Measurements from ENCODE around the gene MPEG1.

MPEG1 gene

DNA sequence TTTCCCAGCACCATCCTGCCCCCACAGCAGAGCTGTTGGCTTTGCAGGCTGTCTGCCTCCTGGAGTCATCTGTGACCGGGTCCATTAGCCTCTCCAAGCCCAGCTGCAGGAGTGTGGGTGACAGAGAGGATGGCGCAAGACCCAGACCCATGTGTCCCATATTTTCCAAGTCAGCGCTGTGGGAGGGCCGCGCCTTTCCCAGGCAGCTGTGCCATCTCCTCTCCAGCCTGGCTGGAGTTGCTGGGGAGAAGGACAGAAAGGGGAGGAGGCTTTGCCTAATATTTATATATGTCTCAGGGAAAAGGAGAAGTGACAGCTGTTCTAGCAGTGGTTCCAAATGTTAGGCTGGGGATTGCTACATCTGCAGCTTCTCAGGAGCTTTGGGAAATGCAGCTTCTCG lies 25.1 kb downstream of the MPEG1 start:
- no peak for DNase-seq (ENCODE audit: low read depth, low spot score)

DNA sequence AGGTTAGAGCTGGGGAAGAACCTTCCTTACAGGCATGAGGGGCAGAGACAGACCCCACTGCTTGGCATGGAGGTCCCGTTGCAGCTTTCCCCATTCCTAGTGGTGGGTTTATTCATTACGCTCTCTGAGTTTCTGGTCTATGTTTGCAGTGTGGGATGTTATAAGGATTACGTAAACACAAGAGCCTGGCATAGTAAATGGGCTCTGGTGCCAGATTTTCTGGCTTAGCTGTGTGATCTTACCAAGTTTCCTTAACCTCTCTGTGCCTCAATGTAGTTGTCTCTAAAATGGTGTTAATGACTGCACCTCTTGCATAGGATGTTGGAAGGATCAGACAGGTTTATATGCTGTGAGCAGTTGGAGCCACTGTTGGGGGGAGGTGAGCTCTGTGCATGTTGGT lies 25.7 kb downstream of the MPEG1 start:
- no peak for DNase-seq (ENCODE audit: low read depth, low spot score)

GRCh38 chr11:59186130-59186594 lies 26.6 kb downstream of the MPEG1 start:
- no peak for DNase-seq (ENCODE audit: low read depth, low spot score)

GRCh38 chr11:59185386-59185945 lies 27.3 kb downstream of the MPEG1 start:
- no peak for DNase-seq (ENCODE audit: low read depth, low spot score)

DNA sequence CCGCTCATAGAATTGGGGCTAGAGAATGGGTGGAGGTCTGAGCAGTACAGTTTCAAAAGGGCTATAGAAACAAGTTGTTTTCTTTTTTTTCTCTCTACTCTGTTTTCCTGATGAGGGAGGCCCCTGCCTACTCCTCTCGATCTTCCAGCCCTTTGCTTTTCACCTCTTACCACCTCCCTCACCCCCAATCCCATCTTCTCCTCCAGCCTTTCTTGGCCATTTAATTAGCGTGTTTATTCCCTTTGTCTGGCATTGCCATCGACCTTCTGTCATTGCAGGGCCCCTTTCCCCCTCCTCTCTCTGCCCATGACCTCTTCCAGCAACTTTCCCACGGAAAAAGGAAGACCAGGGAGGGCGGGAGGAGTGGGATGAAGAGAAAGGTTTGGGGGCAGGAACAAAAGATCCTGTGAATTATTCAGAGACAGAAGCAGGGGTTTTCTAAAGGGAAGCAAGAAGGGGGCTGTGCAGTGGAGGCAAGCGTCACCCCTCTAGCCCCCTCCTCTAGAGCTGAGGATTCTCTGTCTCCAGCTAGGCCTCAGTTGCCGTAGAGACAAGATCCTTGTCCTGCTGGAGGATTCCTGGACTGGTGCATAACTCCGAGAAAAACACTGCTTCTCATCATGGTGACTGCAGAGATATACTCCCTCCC lies 27.9 kb downstream of the MPEG1 start:
- DNase-seq (ENCODE audit: low read depth, low spot score): no peak

GRCh38 chr11:59183771-59184170 lies 29.0 kb downstream of the MPEG1 start:
- DNase-seq (ENCODE audit: low read depth, low spot score): no peak

- no peak for DNase-seq (ENCODE audit: low read depth, low spot score)
Observed at GRCh38 chr11:59182457-59183151, 30.1 kb downstream of the MPEG1 start.

DNA sequence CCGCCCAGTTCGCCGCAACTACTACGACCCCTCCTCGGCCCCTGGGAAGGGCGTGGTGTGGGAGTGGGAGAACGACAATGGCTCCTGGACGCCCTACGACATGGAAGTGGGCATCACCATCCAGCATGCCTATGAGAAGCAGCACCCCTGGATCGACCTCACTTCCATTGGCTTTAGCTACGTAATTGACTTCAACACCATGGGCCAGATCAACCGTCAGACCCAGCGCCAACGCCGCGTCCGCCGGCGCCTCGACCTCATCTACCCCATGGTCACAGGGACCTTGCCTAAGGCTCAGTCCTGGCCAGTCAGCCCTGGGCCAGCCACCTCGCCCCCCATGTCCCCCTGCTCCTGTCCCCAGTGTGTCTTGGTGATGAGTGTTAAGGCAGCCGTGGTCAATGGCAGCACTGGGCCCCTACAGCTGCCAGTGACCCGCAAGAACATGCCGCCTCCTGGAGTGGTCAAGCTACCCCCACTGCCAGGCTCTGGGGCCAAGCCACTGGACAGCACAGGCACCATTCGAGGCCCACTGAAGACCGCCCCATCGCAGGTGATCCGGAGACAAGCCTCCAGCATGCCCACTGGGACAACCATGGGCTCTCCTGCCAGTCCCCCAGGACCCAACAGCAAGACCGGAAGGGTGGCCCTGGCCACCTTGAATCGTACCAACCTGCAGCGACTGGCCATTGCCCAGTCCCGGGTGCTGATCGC lies 30.8 kb downstream of the MPEG1 start:
- no peak for DNase-seq (ENCODE audit: low read depth, low spot score)

- DNase-seq (ENCODE audit: low read depth, low spot score): no peak
Observed at GRCh38 chr11:59180907-59181306, 31.8 kb downstream of the MPEG1 start.

DNA sequence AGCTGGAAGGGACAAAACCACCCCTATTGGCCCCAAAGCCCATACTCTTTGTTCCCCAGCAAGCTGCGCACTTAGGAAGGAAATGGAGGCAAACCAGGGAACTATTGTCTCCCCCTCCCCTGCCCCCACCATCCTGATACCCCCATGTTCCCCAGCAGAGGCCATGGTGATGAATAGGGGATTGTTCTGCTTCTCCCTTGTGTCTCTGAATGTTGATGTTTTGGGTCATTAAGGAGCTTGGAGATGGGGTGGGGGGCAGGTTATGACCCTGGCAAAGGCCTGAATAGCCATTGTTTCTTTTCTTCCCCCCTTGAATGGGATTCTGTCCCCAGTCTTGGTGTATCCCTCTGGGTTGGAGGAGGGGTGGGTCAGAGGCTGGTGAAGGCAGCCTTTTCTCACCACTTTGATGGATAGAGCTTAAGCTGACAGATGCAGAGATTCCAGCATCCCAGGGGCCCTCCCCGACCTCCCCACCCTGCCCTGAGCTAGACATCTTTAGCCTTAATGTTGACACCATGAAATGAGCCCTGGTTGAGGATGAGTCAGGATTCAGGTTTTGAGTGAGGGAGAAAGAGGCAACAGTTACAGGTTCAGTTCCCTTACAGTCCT lies 32.5 kb downstream of the MPEG1 start:
- no peak for DNase-seq (ENCODE audit: low read depth, low spot score)

DNA sequence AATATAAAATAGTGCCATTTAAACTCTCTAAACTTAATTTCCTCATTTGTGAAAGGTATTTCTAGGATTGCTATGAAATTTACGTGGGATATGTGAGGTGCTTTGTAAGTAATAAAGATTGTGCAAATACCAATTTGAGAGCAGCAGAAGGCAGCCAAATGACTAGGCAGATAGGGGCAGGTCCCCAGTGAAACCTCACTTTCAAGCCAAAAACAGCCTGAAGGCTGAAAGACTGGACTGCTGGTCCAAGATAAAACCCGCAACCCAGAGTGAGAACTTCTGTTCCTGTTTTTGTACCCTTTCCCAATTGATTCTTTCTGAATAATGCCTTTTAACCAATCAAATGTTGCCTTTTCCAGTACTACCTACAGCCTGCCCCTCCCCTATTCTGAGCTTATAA lies 33.6 kb downstream of the MPEG1 start:
- DNase-seq (ENCODE audit: low read depth, low spot score): no peak

- DNase-seq (ENCODE audit: low read depth, low spot score): no peak
Observed at GRCh38 chr11:59178402-59178801, 34.3 kb downstream of the MPEG1 start.

- no peak for DNase-seq (ENCODE audit: low read depth, low spot score)
Observed at GRCh38 chr11:59176330-59176729, 36.4 kb downstream of the MPEG1 start.

DNA sequence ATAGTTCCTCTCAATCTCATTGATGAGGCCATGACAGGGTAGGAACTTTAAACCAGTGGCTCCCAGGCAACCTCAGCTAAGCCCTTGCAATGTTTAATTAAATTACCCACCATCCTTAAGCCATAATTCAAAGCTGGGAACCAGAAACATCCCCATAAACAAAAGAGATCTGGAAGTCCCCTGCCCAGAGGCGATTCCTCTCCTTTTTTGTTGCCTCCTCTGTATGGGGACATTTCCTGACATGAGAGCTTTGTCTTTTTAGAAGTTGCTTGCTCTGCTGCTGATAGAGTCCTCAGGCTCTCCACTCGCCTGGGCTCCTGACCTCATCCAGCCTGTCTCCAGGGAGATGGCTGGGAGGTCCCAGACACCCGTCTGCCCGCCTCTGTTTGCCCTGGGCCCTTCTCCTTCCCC lies 37.6 kb downstream of the MPEG1 start:
- DNase-seq (ENCODE audit: low read depth, low spot score): no peak

DNA sequence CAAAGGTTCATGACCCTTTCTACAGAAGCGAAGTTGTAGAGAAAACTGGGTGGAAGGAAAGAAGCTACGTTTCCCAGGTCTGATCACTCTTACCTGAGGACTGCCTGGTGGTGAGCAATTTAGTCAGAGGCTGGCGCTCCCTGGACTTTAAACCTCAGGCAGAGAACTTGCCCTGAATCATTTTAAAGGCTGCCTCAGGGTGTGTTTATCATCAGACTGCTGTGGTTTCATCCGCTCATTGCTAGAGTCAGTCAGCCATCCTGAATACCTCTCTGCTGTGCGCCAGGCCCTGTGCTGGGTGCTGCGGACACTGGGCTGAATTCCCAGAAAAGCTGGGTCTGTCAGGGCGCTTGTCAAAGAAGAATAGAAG lies 38.1 kb downstream of the MPEG1 start:
- DNase-seq (ENCODE audit: low read depth, low spot score): no peak

- DNase-seq (ENCODE audit: low read depth, low spot score): no peak
Observed at GRCh38 chr11:59173964-59174663, 38.6 kb downstream of the MPEG1 start.

DNA sequence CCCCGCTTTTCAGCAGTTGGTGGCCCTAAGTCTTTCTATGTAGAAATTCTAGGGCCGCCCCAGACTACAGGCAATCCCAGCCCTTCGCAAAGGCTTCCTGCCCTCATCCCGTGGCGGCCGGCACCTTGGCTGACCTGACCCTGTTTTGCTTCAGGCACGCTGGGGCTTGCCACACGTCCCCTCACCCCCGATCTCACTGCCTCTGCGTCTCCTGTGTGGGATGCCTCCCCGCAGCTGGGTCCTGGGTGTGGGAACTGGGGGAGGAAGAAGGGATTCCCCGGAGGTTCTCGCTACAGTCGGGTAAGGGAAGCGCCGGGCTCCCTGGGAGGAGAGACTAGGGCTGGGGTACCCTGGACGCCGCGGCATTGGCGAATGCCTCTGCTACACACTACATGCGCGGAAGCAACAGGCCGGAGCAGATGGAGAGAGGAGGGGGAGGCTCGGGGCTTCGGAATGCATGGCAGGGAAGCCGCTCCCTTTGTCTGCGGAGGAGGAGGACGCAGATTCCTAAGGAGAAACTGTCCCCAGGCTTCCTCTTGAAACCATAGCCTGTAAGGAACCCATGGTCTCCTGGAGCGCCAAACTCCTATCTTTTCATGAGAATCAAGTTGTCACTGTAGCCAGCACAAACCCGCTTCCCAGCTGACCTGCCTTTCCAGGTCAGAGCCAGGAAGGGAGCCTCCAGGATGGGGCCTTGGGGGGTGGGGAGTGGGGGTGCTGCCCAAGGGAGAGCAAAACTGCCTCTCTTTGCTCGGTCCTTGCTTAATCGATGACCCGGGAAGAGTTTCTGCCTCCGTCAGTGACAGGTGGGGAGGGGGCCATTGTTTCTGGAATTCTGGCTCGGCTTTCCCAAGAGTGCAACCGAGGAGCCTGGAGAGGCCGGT lies 39.4 kb downstream of the MPEG1 start:
- no peak for DNase-seq (ENCODE audit: low read depth, low spot score)

DNA sequence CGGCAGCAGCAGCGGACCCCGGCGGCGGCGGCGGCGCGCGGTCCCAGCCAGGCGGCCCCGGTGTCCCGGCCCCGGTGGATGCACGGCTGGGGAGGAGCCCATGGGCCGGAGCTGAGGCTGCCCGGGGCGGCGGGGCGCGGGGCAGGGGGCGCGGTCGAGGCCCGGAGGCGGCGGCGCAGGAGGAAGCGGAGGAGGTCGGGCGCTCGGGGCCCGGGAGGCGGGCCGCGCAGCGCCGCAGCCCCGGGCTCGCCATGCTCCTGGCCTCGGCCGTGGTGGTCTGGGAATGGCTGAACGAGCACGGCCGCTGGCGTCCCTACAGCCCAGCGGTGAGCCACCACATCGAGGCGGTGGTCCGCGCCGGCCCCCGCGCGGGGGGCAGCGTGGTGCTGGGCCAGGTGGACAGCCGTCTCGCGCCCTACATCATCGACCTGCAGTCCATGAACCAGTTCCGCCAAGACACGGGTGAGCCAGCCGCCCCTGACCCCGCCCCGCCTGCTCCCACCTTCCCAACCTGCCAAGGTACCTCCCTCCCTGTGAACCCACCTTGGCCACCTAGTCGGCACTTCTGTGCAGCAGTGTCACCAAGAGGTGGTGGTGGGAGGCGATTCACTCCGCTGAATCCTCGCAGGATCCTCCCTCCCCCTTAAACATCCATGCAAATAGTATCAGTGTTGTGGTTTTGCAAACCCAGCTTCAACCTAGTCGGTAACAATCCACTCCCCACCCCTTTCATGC lies 40.2 kb downstream of the MPEG1 start:
- no peak for DNase-seq (ENCODE audit: low read depth, low spot score)

- peak; percentile 68 for DNase-seq (ENCODE audit: low read depth, low spot score)
Observed at GRCh38 chr11:59171508-59172322, 41.0 kb downstream of the MPEG1 start, which contains the start of gene DTX4. Gene DTX4, plus strand, starts transcription at chr11:59172132. Its CDS starts 464 bp downstream, at chr11:59172596.

Data from iPS DF 19.7 (cell line).